H1 (cell line): ENCODE results near the gene NTN5. TPM values are rescaled to one million over a fixed set of nuclear protein-coding genes. Genes with fewer than 3 reads are reported as not detected.
A peak's percentile ranks its signal among the peaks of the same experiment; 100 is the strongest.

Source experiments
- ATF2 ChIP-seq: IDR thresholded peaks from 2 replicates; pipeline ENCODE4 v1.6.1; 2012; ENCODE audit warnings: low read length, inconsistent platforms
- ATF3 ChIP-seq: IDR thresholded peaks from 2 replicates; pipeline ENCODE4 v1.6.1; 2011; ENCODE audit warnings: low read depth, mild to moderate bottlenecking, low read length; ENCODE audit not compliant: insufficient read depth
- CEBPB ChIP-seq: IDR thresholded peaks from 2 replicates; pipeline ENCODE4 v1.6.1; 2012; ENCODE audit warnings: low read depth, low read length
- CHD1 ChIP-seq: IDR thresholded peaks from 2 replicates; pipeline ENCODE4 v1.6.1; 2012; ENCODE audit warnings: low read depth, low read length, improper control_type of control experiment
- KDM4A ChIP-seq: IDR thresholded peaks from one replicate; pipeline ENCODE4 v1.7.1; 2012; ENCODE audit warnings: low read depth, mild to moderate bottlenecking, moderate library complexity, low read length, inconsistent platforms; ENCODE audit not compliant: severe bottlenecking
- NANOG ChIP-seq: IDR thresholded peaks from 2 replicates; pipeline ENCODE4 v1.6.1; 2011; ENCODE audit warnings: low read length, low read depth, mild to moderate bottlenecking, inconsistent platforms; ENCODE audit not compliant: insufficient read depth, poor library complexity, severe bottlenecking
- POLR2AphosphoS5 ChIP-seq: IDR thresholded peaks from 2 replicates; pipeline ENCODE4 v1.6.1; 2011; ENCODE audit warnings: low read depth, low read length
- TBP ChIP-seq: IDR thresholded peaks from 2 replicates; pipeline ENCODE4 v1.6.1; 2011; ENCODE audit warnings: low read depth, low read length, improper control_type of control experiment
- polyA plus RNA-seq, 7 experiments: library from polyadenylated mRNA; depleted of rRNA in 3 of 7; stranded (reverse) in 5 of 7; unstranded in 2 of 7; fragments of >200 nt in 5 of 7; fragments of 200-250 nt in 2 of 7; gene quantifications; 1 replicate in 5 of 7; 2 replicates in 1 of 7; 4 replicates in 1 of 7; pipeline versions ENCODE4 v1.2.1 to v1.2.3, GENCODE V29; 2011 to 2013; ENCODE audit warnings: missing spikeins in 2 of 7, mixed read lengths in 2 of 7
- total RNA-seq: library from RNA; stranded (reverse); fragmentation: NEBNext Ultra II Directional; extraction: Animal tissue kit (Norgen Biotek cat#: 25700); gene quantifications from 2 replicates; pipeline ENCODE4 v1.2.1, GENCODE V29; 2021

NTN5 gene
- total and polyA plus RNA-seq, 2 of the 8 experiments (the other 6 are each of a cell fraction or from before 2014, with no cell fraction given), result 0.47 to 0.85 TPM

GRCh38 chr19:48623556-48624066 lies 49.2 kb downstream of the NTN5 start (continued):
- TF ChIP-seq CHD1, result no peak
- TF ChIP-seq TBP, result peak; percentile 5; the same call in 1 of the 2 replicates
- 0 out of 2 replicates have a peak, but pooled peaks have one; percentile 44 for TF ChIP-seq CEBPB
- TF ChIP-seq KDM4A, result no peak
- no peak for TF ChIP-seq ATF2
- no peak for TF ChIP-seq NANOG
- no peak for TF ChIP-seq ATF3
- no peak; the same call in 1 of the 2 replicates for TF ChIP-seq POLR2AphosphoS5
